IPS-20b (cell line): ENCODE measurements around the gene CDR2L.
A peak's percentile ranks its signal among the peaks of the same experiment; 100 is the strongest.
"Not testable (repeated sequence)": the region's sequence is repeated elsewhere in the genome, so short reads cannot be mapped to it uniquely, and the experiment has no call there.

Experiments
- H3K27ac ChIP-seq: one replicate; pipeline ENCODE4 v1.5.1; 2013; ENCODE audit warnings: low read length
- H3K27me3 ChIP-seq: 2 replicates; pipeline ENCODE4 v1.6.1; 2013; ENCODE audit warnings: mild to moderate bottlenecking, low read length, inconsistent platforms; ENCODE audit not compliant: insufficient read depth
- H3K36me3 ChIP-seq: 2 replicates; pipeline ENCODE4 v1.6.1; 2013; ENCODE audit warnings: low read depth, mild to moderate bottlenecking, inconsistent platforms, low read length, moderate library complexity; ENCODE audit not compliant: insufficient read depth
- H3K4me1 ChIP-seq: 2 replicates; pipeline ENCODE4 v1.6.1; 2013; ENCODE audit warnings: mild to moderate bottlenecking, control low read depth, inconsistent platforms, low read length, moderate library complexity; ENCODE audit not compliant: insufficient read depth
- H3K4me3 ChIP-seq: 2 replicates; pipeline ENCODE4 v1.5.1; 2013; ENCODE audit warnings: mild to moderate bottlenecking, low read length, inconsistent platforms
- H3K9ac ChIP-seq: 2 replicates; pipeline ENCODE4 v1.6.1; 2013; ENCODE audit warnings: low read depth, mild to moderate bottlenecking, inconsistent platforms, low read length, moderate library complexity
- H3K9me3 ChIP-seq: 2 replicates; pipeline ENCODE4 v1.6.1; 2013; ENCODE audit warnings: mild to moderate bottlenecking, low read depth, low read length, inconsistent platforms; ENCODE audit not compliant: insufficient read depth

The CDR2L gene

GRCh38 chr17:74961657-74962350, 25.6 kb upstream of the CDR2L start:
- Histone ChIP-seq H3K9ac (no peak overlapping the region), H3K27ac (no peak overlapping the region), H3K27me3 (peaks cover 27% of the 10 kb centered on the region), H3K4me3 (no peak overlapping the region), H3K4me1 (no peaks in the 10 kb centered on the region), H3K9me3 (no peaks in the 10 kb centered on the region), H3K36me3 (no peaks in the 10 kb centered on the region)

GRCh38 chr17:74962622-74963394, 24.6 kb upstream of the CDR2L start:
- H3K4me3 ChIP-seq = no peak overlapping the region
- no peaks in the 10 kb centered on the region for H3K4me1 ChIP-seq
- H3K36me3 ChIP-seq = no peaks in the 10 kb centered on the region
- no peaks in the 10 kb centered on the region for H3K9me3 ChIP-seq
- peaks cover 26% of the 10 kb centered on the region for H3K27me3 ChIP-seq
- no peak overlapping the region for H3K27ac ChIP-seq
- no peak overlapping the region for H3K9ac ChIP-seq

GRCh38 chr17:74963656-74964055, 23.8 kb upstream of the CDR2L start:
- H3K27me3 ChIP-seq = peaks cover 19% of the 10 kb centered on the region
- no peak overlapping the region for H3K4me3 ChIP-seq
- no peak overlapping the region for H3K9ac ChIP-seq
- no peaks in the 10 kb centered on the region for H3K9me3 ChIP-seq
- H3K36me3 ChIP-seq = no peaks in the 10 kb centered on the region
- no peak overlapping the region for H3K27ac ChIP-seq
- H3K4me1 ChIP-seq = 0 out of 2 replicates have a peak, but pooled peaks cover 6% of the 10 kb centered on the region

GRCh38 chr17:74964246-74964761, 23.1 kb upstream of the CDR2L start:
- Histone ChIP-seq H3K9me3 (no peaks in the 10 kb centered on the region), H3K9ac (no peak overlapping the region), H3K36me3 (no peaks in the 10 kb centered on the region), H3K27ac (no peak overlapping the region), H3K27me3 (peaks cover 13% of the 10 kb centered on the region), H3K4me3 (no peak overlapping the region), H3K4me1 (0 out of 2 replicates have a peak, but pooled peaks cover 7% of the 10 kb centered on the region)

GRCh38 chr17:74964988-74965622, 22.3 kb upstream of the CDR2L start:
- H3K9me3 ChIP-seq = no peaks in the 10 kb centered on the region
- no peak overlapping the region for H3K9ac ChIP-seq
- H3K27me3 ChIP-seq = peaks cover 7% of the 10 kb centered on the region

GRCh38 chr17:74968361-74968780, 19.1 kb upstream of the CDR2L start:
- Histone ChIP-seq H3K9me3 (no peaks in the 10 kb centered on the region), H3K4me3 (peak overlapping the region; percentile 6; the same call in 1 of the 2 replicates), H3K27ac (no peak overlapping the region), H3K27me3 (peaks cover 33% of the 10 kb centered on the region), H3K9ac (no peak overlapping the region; the same call in 1 of the 2 replicates), H3K36me3 (no peaks in the 10 kb centered on the region), H3K4me1 (0 out of 2 replicates have a peak, but pooled peaks cover 7% of the 10 kb centered on the region)

More at GRCh38 chr17:74964988-74965622, 22.3 kb upstream of the CDR2L start:
- 0 out of 2 replicates have a peak, but pooled peaks cover 7% of the 10 kb centered on the region for H3K4me1 ChIP-seq
- no peaks in the 10 kb centered on the region for H3K36me3 ChIP-seq
- no peak overlapping the region for H3K4me3 ChIP-seq
- H3K27ac ChIP-seq = no peak overlapping the region

- H3K27ac ChIP-seq, H3K36me3 ChIP-seq, H3K4me1 ChIP-seq, H3K4me3 ChIP-seq, H3K9me3 ChIP-seq, H3K9ac ChIP-seq: not testable (repeated sequence)
- peaks cover 45% of the 10 kb centered on the region for H3K27me3 ChIP-seq
Measured at GRCh38 chr17:74969501-74969900, 17.9 kb upstream of the CDR2L start.

GRCh38 chr17:74970395-74970794, 17.0 kb upstream of the CDR2L start:
- Histone ChIP-seq H3K4me1 (0 out of 2 replicates have a peak, but pooled peaks cover 7% of the 10 kb centered on the region), H3K36me3 (no peaks in the 10 kb centered on the region), H3K4me3 (no peak overlapping the region), H3K9ac (no peak overlapping the region), H3K27me3 (peaks cover 54% of the 10 kb centered on the region), H3K27ac (no peak overlapping the region), H3K9me3 (no peaks in the 10 kb centered on the region)

- Histone ChIP-seq H3K9me3 (no peaks in the 10 kb centered on the region), H3K36me3 (no peaks in the 10 kb centered on the region), H3K4me3 (peak overlapping the region; percentile 69), H3K4me1 (0 out of 2 replicates have a peak, but pooled peaks cover 7% of the 10 kb centered on the region), H3K27me3 (peaks cover 60% of the 10 kb centered on the region), H3K27ac (no peak overlapping the region), H3K9ac (peak overlapping the region; percentile 10; the same call in 1 of the 2 replicates)
Measured at GRCh38 chr17:74971069-74971841, 16.2 kb upstream of the CDR2L start.

- 0 out of 2 replicates have a peak, but pooled peaks cover 7% of the 10 kb centered on the region for H3K4me1 ChIP-seq
- H3K4me3 ChIP-seq = peak overlapping the region; percentile 69
- H3K27me3 ChIP-seq = peaks cover 60% of the 10 kb centered on the region
- no peaks in the 10 kb centered on the region for H3K9me3 ChIP-seq
- no peaks in the 10 kb centered on the region for H3K36me3 ChIP-seq
- H3K9ac ChIP-seq = peak overlapping the region; percentile 10; the same call in 1 of the 2 replicates
- no peak overlapping the region for H3K27ac ChIP-seq
Measured at GRCh38 chr17:74971842-74972106, 15.7 kb upstream of the CDR2L start.
